SK-N-SH (cell line): ENCODE results near the gene RAI1. TPM values are rescaled to one million over a fixed set of nuclear protein-coding genes. Genes with fewer than 3 reads are reported as not detected.
"Not testable (repeated sequence)": the region's sequence is repeated elsewhere in the genome, so short reads cannot be mapped to it uniquely, and the experiment has no call there.

Experiments used
- CTCF ChIA-PET: fragments of 300-600, 350-600 bp; formaldehyde crosslinking; extraction: SDS; loops from one replicate; lab custom pipeline; 2021; lab: Yijun Ruan, JAX
- POLR2A ChIA-PET: fragments of 350-600 bp; sonication (Branson Sonifier 250); formaldehyde crosslinking; extraction: SDS; loops from one replicate; lab custom pipeline; 2020; ENCODE audit warnings: antibody characterized with exemption, inconsistent platforms; lab: Yijun Ruan, JAX
- DNase-seq: peaks from one replicate; pipeline ENCODE4 v3.0.0; 2012
- H2AFZ ChIP-seq: fragments of 200-600 bp; sonication (generic); 2 replicates; pipeline ENCODE4 v1.8.1; 2016; ENCODE audit warnings: antibody characterized with exemption, mild to moderate bottlenecking, low read depth
- H3F3A ChIP-seq: fragments of 200-600 bp; sonication (generic); replicated peaks from 2 replicates; pipeline ENCODE3; 2016; ENCODE audit warnings: antibody characterized with exemption, mild to moderate bottlenecking; ENCODE audit not compliant: insufficient read depth
- H3K27ac ChIP-seq, 2 experiments: fragments of 200-500 bp in 1 of 2; fragments of 200-600 bp in 1 of 2; sonication (Bioruptor generic) in 1 of 2; sonication (generic), shearing (Covaris generic) in 1 of 2; 2 replicates each; pipeline versions ENCODE4 v1.5.1 to v1.6.1; 2014 to 2016; ENCODE audit warnings: low read depth in 2 of 2, inconsistent platforms in 1 of 2, low read length in 1 of 2, mild to moderate bottlenecking in 1 of 2, mixed read lengths in 1 of 2
- H3K27me3 ChIP-seq: fragments of 200-600 bp; sonication (generic), shearing (Covaris generic); 2 replicates; pipeline ENCODE4 v1.6.1; 2016; ENCODE audit warnings: mixed run types; ENCODE audit not compliant: insufficient read depth
- H3K36me3 ChIP-seq, 2 experiments: fragments of 200-500 bp in 1 of 2; fragments of 200-600 bp in 1 of 2; sonication (Bioruptor generic) in 1 of 2; sonication (generic) in 1 of 2; replicated peaks in 1 of 2; 2 replicates each; pipeline versions ENCODE3 to v1.5.1; 2014 to 2016; ENCODE audit warnings: low read length in 1 of 2, mild to moderate bottlenecking in 1 of 2; ENCODE audit not compliant: insufficient read depth in 2 of 2, control insufficient read depth in 1 of 2
- H3K4me1 ChIP-seq, 2 experiments: fragments of 200-500 bp in 1 of 2; fragments of 200-600 bp in 1 of 2; sonication (Bioruptor generic) in 1 of 2; sonication (generic), shearing (Covaris generic) in 1 of 2; 2 replicates each; pipeline versions ENCODE4 v1.5.1 to v1.6.1; 2014 to 2016; ENCODE audit warnings: low read depth in 1 of 2, low read length in 1 of 2, mixed run types in 1 of 2; ENCODE audit not compliant: insufficient read depth in 2 of 2, control insufficient read depth in 1 of 2
- H3K4me2 ChIP-seq: fragments of 200-600 bp; sonication (generic), shearing (Covaris generic); 2 replicates; pipeline ENCODE4 v1.6.1; 2017; ENCODE audit warnings: mixed run types
- H3K4me3 ChIP-seq, 2 experiments: fragments of 200-500 bp in 1 of 2; fragments of 200-600 bp in 1 of 2; sonication (Bioruptor generic) in 1 of 2; sonication (generic), shearing (Covaris generic) in 1 of 2; 2 replicates each; pipeline versions ENCODE4 v1.5.1 to v1.8.1; 2014 to 2016; ENCODE audit warnings: low read depth in 2 of 2, inconsistent platforms in 1 of 2, low read length in 1 of 2, mild to moderate bottlenecking in 1 of 2, mixed read lengths in 1 of 2, moderate library complexity in 1 of 2
- H3K79me2 ChIP-seq: fragments of 200-600 bp; sonication (generic); 2 replicates; pipeline ENCODE4 v1.8.1; 2017; ENCODE audit warnings: mild to moderate bottlenecking; ENCODE audit not compliant: insufficient read depth
- H3K9ac ChIP-seq: fragments of 200-600 bp; sonication (generic); 2 replicates; pipeline ENCODE4 v1.6.1; 2017; ENCODE audit warnings: mixed run types
- H3K9me2 ChIP-seq: fragments of 200-600 bp; sonication (generic); 2 replicates; pipeline ENCODE4 v1.6.1; 2017; ENCODE audit warnings: mixed run types
- H3K9me3 ChIP-seq: fragments of 200-600 bp; sonication (generic); 2 replicates; pipeline ENCODE4 v1.6.1; 2017; ENCODE audit warnings: mixed run types, mild to moderate bottlenecking, moderate library complexity
- H4K20me1 ChIP-seq: fragments of 200-600 bp; sonication (generic); 2 replicates; pipeline ENCODE4 v1.6.1; 2017; ENCODE audit warnings: mild to moderate bottlenecking, mixed run types; ENCODE audit not compliant: insufficient read depth
- CHD2 ChIP-seq: fragments of 150-350 bp; IDR thresholded peaks from 2 replicates; pipeline ENCODE4 v1.6.1; 2018; ENCODE audit warnings: low read length; ENCODE audit not compliant: partially characterized antibody
- ELF1 ChIP-seq: IDR thresholded peaks from 2 replicates; pipeline ENCODE4 v1.4.0; 2012
- EZH2phosphoT487 ChIP-seq: fragments of 200-600 bp; sonication (generic); IDR thresholded peaks from 2 replicates; pipeline ENCODE4 v1.6.1; 2017; ENCODE audit warnings: low read depth, mixed run types, mild to moderate bottlenecking, antibody characterized with exemption, moderate library complexity, borderline replicate concordance
- FOSL2 ChIP-seq: IDR thresholded peaks from 2 replicates; pipeline ENCODE4 v1.4.0; 2012; ENCODE audit warnings: low read depth, mild to moderate bottlenecking, moderate library complexity, borderline replicate concordance
- GATA2 ChIP-seq: sonication (generic); formaldehyde crosslinking; IDR thresholded peaks from 2 replicates; pipeline ENCODE4 v1.5.0; 2020; ENCODE audit warnings: mild to moderate bottlenecking, missing genetic modification reagents
- MAX ChIP-seq: IDR thresholded peaks from 2 replicates; pipeline ENCODE4 v1.4.0; 2012; ENCODE audit warnings: low read depth
- MXI1 ChIP-seq: IDR thresholded peaks from 2 replicates; pipeline ENCODE4 v1.6.1; 2012; ENCODE audit warnings: mild to moderate bottlenecking, low read depth, low read length, improper control_type of control experiment
- NFIC ChIP-seq: IDR thresholded peaks from 2 replicates; pipeline ENCODE4 v1.4.0; 2012; ENCODE audit warnings: borderline replicate concordance
- RCOR1 ChIP-seq: fragments of 150-350 bp; IDR thresholded peaks from 2 replicates; pipeline ENCODE4 v1.6.1; 2017; ENCODE audit warnings: antibody characterized with exemption, low read length
- TAF1 ChIP-seq: IDR thresholded peaks from 2 replicates; pipeline ENCODE4 v1.6.1; 2012; ENCODE audit warnings: low read depth, mild to moderate bottlenecking, low read length, moderate library complexity, borderline replicate concordance
- TCF12 ChIP-seq: IDR thresholded peaks from 2 replicates; pipeline ENCODE4 v1.4.0; 2012
- USF2 ChIP-seq: fragments of 150-350 bp; IDR thresholded peaks from 2 replicates; pipeline ENCODE4 v1.6.1; 2017; ENCODE audit warnings: antibody characterized with exemption, low read length, low read depth, borderline replicate concordance
- WGBS: methylation state at CpG from one replicate; pipeline ENCODE4 v1.1.6; 2017; ENCODE audit warnings: low lambda C conversion rate; 5-methylcytosine and 5-hydroxymethylcytosine counted together
- polyA plus RNA-seq, 3 experiments: library from polyadenylated mRNA; depleted of rRNA; stranded (reverse); fragments of >200 nt; gene quantifications; 2 replicates each; pipeline ENCODE4 v1.2.3, GENCODE V29; 2012

RAI1 gene
- polyA plus RNA-seq, 1 of the 3 experiments (the other 2 are of a cell fraction) = 4.7 TPM

DNA sequence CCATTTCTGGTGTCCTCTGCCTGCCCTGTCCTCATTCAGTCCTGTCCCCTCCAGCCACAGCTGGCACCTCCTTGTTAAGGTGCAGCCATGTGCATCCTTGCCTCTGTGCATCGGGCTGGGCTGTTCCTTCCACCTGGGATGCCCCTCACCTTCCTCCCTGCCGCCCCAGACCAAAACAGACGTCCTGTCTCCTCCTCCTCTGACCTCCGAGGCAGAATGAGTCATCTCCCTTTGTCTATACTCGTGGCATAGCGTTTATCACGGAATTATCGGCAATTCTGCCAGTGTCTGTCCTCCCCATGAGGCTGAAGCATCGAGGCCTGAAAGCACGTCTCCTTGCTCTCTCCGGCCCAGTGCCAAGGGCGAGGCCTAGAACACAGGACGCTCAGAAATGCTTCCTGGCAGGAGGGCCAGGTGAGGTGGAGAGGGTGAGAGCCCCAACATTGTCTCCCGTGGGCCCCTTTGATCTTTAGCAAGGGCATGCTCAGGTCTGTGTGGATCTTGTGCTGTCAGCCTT, 4.6 kb downstream of the RAI1 start:
- Histone ChIP-seq H3K27me3 (no peaks in the 10 kb centered on the region), H3K4me1 (peaks cover 33 to 44% of the 10 kb centered on the region in 2 experiments), H4K20me1 (peaks cover 35% of the 10 kb centered on the region), H3K36me3 (no peaks in the 10 kb centered on the region), H2AFZ (no peak overlapping the region), H3K9me2 (no peaks in the 10 kb centered on the region), H3K9ac (peak overlapping the region; percentile 40; the same call in 1 of the 2 replicates), H3K79me2 (peaks cover 93% of the 10 kb centered on the region), H3K9me3 (no peaks in the 10 kb centered on the region), H3K4me3 (no peak overlapping the region), H3K4me2 (peak overlapping the region; percentile 39; the same call in 1 of the 2 replicates), H3F3A (peaks cover 14% of the 10 kb centered on the region), H3K27ac (peak overlapping the region; percentile 76 to 90)
- TF ChIP-seq TAF1 = no peak
- TF ChIP-seq ELF1 = no peak
- TF ChIP-seq CHD2 = peak; percentile 6
- peak; percentile 95 for TF ChIP-seq MAX
- no peak for TF ChIP-seq RCOR1
- TF ChIP-seq NFIC = peak; percentile 24; the same call in 1 of the 2 replicates
- TF ChIP-seq GATA2 (CRISPR knock-in tag) = peak; percentile 70
- TF ChIP-seq TCF12 = peak; percentile 29; the same call in 1 of the 2 replicates
- TF ChIP-seq MXI1 = peak; percentile 78; the same call in 1 of the 2 replicates
- TF ChIP-seq FOSL2 = peak; percentile 72; the same call in 1 of the 2 replicates
- peak; percentile 65 for DNase-seq
- ChIA-PET CTCF (interaction anchor here (1.1 kb wide), 1 partner anchor 95 kb away, joined by 4 read pairs; no protein-coding TSS in a partner anchor), POLR2A (interaction anchor here (1.0 kb wide), 1 partner anchor 9 kb away, joined by 4 read pairs; no protein-coding TSS in a partner anchor)
- 7% methylated on average over 13 of the region's 14 CpGs for WGBS

GRCh38 chr17:17689312-17689711, 8.1 kb downstream of the RAI1 start:
- DNase-seq = no peak
- Histone ChIP-seq H3K27me3 (no peaks in the 10 kb centered on the region), H3K9me2 (no peaks in the 10 kb centered on the region), H4K20me1 (peaks cover 39% of the 10 kb centered on the region), H3K4me1 (peaks cover 52 to 70% of the 10 kb centered on the region in 2 experiments), H3K4me2 (no peak overlapping the region)
- TF ChIP-seq TAF1 (no peak), MXI1 (no peak), USF2 (no peak), EZH2phosphoT487 (no peak)
- TF ChIP-seq, all 33 proteins: peak for 0
- CTCF ChIA-PET = interaction anchor here (1.3 kb wide), 1 partner anchor 101 kb away, joined by 3 read pairs; no protein-coding TSS in a partner anchor
- H3K9ac ChIP-seq = no peak overlapping the region
- WGBS = 96% methylated on average over 4 of the region's 4 CpGs
- no peaks in the 10 kb centered on the region for H3K9me3 ChIP-seq
- H3F3A ChIP-seq = peaks cover 12% of the 10 kb centered on the region
- H3K27ac ChIP-seq = peak overlapping the region in 1 of 2 experiments; percentile 26; a peak in 1 of 4 replicates
- no peak overlapping the region for H2AFZ ChIP-seq
- POLR2A ChIA-PET = no interaction called here
- H3K4me3 ChIP-seq = no peak overlapping the region
- peaks cover 99% of the 10 kb centered on the region for H3K79me2 ChIP-seq
- H3K36me3 ChIP-seq = no peaks in the 10 kb centered on the region

DNA sequence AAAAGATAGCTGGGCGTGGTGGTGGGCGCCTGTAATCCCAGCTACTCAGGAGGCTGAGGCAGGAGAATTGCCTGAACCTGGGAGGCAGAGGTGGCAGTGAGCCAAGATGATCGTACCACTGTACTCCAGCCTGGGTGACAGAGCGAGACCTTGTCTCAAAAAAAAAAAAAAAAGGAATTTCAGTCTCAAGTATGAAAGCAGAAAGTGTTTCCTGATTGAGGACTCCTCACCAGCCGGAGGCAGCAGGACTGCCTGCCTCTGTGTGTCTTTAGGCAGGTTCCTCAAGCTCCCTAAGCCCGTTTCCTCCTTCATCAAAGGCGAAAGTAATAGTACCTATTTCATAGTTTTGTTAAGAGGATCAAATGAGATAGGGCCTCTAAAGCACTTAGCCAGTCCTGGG, 9.0 kb downstream of the RAI1 start:
- H3F3A ChIP-seq = peaks cover 11% of the 10 kb centered on the region
- H3K9me2 ChIP-seq, DNase-seq, H3K27me3 ChIP-seq, H3K9ac ChIP-seq, H3K9me3 ChIP-seq, H3K4me2 ChIP-seq, H3K4me3 ChIP-seq, H3K36me3 ChIP-seq, H2AFZ ChIP-seq: not testable (repeated sequence)
- H4K20me1 ChIP-seq = peaks cover 32% of the 10 kb centered on the region
- peak overlapping the region in 1 of 2 experiments; percentile 99; a peak in 2 of 4 replicates for H3K27ac ChIP-seq
- H3K4me1 ChIP-seq = peaks cover 48 to 68% of the 10 kb centered on the region in 2 experiments
- WGBS = 81% methylated on average over 7 of the region's 7 CpGs
- ChIA-PET POLR2A (interaction anchor here (1.0 kb wide), 1 partner anchor 101 kb away, joined by 4 read pairs; no protein-coding TSS in a partner anchor), CTCF (interaction anchor here (1.2 to 5.7 kb wide), 6 partner anchors 9 to 170 kb away, joined by 3 to 35 read pairs (median 6); partner anchors contain the start of gene RAI1)
- peaks cover 96% of the 10 kb centered on the region for H3K79me2 ChIP-seq
